Activated T-helper 9 cell treated with anti-CD3 and anti-CD28 coated beads, Interleukin-2, amount 50 U/mL, for 16 hours (primary cell): ENCODE data around the gene MTFP1.
A peak's percentile ranks its signal among the peaks of the same experiment; 100 is the strongest.
"Not testable (repeated sequence)": the region's sequence is repeated elsewhere in the genome, so short reads cannot be mapped to it uniquely, and the experiment has no call there.

Experiments
- DNase-seq: peaks from one replicate; pipeline ENCODE4 v3.0.0-alpha.2; 2020; ENCODE audit warnings: low read depth

The MTFP1 gene, protein sequence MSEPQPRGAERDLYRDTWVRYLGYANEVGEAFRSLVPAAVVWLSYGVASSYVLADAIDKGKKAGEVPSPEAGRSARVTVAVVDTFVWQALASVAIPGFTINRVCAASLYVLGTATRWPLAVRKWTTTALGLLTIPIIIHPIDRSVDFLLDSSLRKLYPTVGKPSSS

DNA sequence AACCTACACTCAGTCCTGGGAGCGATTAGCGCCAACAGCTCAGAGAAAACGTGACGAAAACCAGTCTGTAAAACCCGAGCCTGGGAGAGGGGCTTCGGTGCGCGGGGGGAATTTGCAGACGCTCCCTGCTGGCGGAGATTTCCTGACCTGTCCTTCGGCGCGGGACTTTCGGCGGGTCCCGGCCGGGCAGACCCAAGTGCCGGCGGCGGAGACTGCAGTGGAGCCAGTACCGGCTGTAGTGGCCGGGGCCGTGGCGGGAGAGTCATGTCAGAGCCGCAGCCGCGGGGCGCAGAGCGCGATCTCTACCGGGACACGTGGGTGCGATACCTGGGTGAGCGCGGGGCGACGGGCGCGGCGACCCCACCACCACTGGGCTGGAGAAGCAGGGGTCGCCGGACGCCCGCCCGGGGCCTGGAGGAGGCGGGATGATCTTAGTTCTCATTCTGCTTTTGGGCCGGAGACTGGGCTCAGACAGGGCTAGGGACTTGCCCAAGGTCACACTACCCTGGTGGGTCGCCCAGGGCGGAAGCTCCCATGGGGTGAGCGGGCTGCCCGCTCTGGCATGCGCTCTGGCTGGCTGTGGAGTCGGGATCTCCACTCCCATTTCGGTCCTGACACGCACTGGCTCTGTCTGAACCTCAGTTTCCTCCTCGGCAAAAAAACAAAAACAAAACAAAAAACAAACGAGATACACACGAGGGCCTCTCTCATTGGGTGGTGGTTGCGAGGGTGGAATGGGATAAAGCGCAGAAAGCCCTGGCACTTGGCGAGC lies at the start of gene MTFP1:
Gene MTFP1 (plus strand): TSS at position 153 of the 772 bp plus-strand sequence. CDS start 112 bp downstream, at position 265.
- DNase-seq, result peak; percentile 28

DNA sequence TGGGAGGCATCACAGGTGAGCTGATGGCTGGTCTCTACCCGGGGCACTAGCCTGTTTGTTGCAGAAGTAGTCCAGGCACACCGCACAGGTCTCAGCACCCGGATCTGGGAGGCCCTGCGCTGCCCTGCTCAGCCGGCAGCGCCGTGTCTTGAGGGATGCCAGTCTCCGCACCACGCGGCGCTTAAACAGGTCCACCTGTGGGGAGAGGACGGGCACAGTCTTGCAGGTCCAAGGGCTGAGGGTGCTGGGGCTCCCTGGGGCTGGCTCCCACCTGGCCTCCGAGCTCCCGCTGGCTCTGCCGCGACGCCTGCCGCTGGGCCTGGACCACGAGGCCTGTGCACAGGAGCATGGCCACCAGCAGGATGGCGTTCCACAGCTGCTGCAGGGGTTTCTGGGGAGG lies 45.6 kb upstream of the MTFP1 start:
- no peak for DNase-seq

DNA sequence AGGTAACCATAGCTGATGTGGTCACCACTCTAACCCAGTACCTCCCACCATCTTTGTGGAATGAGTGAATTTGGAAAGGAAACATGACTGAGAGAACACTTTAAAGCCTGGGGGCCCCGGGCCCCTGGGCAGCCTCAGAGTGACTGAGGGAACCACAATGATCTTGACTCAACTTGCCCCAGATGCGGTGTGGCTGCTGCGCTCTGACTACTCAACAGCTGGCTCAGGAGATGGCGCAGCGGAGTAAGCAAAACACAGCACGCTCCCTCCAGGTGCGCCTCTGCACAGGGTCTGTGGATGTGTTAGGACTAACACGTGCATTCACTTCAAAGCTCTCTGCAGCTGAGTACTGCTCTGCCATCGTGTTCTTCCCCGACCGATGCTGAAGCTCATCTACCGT lies 44.3 kb upstream of the MTFP1 start:
- DNase-seq, result no peak

DNA sequence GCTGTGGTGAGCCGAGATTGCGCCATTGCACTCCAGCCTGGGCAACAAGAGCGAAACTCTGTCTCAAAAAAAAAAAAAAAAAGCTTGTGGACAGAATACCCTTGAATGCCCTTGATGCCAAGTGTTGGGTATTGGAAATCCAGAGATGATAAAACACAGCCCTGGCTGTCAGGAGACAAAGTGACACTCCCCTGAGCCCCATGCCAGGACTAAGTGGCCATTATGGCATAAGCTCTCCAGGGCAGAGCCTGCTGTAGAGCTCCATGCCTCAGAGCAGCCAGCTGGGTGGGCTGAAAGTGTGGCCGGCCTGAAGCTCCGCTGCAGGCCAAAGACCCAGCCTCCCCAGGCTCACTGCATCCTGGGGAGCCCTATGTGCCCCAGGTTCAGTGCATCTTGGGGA lies 43.2 kb upstream of the MTFP1 start:
- no peak for DNase-seq

DNA sequence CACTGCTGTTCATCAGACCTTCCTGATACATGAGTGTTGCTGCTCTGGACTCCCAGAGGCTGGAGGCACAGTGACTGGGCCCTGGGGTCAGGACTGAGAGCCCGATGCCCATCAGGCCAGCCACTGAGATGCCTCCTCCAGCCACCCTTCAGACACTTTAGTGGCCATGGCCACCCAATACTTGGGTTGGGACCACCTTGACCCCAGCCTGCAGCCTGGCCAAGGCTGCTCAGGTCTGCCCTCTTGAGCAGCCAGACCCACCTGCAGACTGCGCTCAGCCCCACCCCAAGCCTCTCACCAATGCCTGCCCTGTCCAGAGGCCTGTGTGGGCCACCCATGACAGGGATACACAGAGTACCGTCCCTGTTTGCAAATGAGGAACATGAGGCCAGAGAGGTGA lies 42.5 kb upstream of the MTFP1 start:
- DNase-seq, result no peak

DNA sequence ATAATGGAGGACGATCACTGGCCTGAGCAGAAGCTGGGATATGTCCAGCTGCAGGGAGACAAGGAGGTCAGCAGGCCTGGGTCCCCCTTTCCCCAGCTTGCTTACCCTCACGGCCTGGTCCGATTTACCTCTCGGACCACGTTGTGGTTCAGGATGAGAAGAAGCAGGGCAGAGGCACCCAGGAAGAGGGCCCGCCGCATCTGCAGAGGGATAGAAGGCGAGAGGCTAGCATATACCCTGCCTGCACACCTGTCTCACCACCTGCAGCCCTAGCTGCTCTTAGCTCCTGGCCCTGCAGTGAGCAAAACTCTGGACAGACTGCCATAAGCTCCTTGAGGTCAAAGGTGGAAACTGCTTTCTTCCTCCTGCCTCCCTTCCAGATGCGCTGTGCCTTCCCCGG lies 39.6 kb upstream of the MTFP1 start:
- no peak for DNase-seq

DNA sequence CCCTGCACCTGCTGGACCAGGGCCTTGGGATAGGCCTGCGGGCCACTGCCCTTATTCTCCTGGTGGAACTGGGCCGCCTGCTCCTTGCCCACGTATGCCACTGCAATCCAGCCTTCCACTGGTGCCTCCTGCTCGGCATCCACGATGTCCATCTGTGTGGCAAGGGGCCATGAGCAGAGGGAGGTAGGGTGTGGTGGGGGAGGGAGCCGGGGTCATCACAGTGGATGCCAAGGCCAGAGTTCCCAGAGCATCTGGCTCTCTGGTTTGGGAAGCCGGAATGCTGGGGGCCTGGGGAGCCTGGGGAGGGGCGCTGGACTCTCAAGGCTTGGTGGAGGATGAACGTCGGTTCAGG lies 39.0 kb upstream of the MTFP1 start:
- DNase-seq, result no peak

DNA sequence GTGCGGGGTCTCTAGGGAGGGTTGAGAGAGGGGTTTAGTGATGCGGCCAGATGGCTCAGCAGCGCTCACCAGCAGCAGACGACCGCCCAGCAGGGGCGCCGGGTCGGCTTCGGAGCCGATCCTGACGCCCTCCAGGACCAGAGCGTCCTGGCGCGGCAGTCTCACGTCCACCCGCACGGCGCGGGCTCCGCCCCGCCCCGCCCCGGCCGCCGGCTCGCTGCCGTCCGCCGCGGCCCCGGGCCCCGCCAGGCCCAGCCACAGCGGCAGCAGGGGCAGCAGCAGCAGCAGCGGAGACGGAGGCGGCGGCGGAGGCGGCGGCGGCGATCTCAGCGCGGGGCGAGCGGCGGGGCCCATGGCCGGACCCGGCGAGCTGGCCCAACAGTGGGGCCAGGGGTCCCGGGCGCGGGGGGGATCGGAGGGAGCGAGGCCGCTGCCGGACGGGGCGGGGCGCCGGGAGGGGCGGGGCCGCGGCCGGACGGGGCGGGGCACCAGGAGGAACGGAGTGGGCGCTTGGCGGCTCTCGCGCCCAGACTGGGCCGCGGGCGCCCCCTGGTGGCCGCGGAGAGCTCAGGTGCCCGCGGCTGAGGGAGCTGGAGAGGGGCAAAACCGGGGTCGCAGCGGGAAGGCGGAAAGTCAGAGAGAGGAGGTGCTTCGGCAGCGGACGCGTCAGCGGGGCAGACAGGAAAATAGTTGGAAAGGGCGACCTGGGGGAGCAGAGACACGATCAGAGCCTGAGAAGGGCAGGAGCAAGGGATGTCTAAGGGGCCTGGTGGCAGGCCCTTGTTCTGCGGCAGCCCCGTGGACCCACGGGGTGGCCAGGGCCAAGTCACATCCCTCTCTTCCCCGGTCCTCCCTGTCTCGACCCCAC lies 38.4 kb upstream of the MTFP1 start, which contains the start of gene RNF215:
Gene RNF215 (minus strand): TSS at position 452 of the 868 bp plus-strand sequence. CDS start 98 bp downstream, at position 354.
- peak; percentile 76 for DNase-seq

DNA sequence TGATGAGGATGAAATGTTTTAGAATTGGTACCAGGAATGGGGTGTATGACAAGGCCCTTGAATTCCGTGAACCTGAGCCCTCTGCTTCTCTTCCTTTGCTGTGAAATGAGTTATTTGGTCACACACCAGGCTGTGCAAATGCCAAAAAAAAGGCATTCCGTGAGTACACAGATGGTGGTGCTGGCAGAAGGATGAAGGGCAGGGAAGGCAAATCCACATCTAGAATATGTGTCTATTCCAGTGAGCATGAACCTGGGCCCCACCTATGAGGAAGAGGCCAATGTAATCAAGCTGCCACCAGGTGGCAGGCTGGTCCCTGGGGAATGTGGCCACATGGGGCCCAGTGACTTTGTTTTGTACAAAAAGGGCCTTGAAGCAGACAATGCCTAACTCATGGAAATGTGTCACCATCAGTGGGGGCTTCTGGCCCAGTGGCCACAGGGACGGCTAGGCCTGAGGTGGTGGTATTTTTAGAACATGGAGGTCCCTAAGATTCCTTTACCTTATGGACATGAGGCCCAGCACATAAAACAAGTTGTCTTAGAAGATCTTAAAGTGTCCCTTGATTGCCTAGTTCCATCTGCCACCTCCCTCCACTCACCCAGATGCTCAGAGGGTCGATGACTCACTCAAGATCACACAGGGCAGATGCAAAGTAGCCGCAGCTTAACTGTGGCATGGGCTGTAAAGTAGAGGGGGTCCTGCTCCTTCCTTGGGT lies 34.4 kb upstream of the MTFP1 start:
- DNase-seq, result peak; percentile 66

DNA sequence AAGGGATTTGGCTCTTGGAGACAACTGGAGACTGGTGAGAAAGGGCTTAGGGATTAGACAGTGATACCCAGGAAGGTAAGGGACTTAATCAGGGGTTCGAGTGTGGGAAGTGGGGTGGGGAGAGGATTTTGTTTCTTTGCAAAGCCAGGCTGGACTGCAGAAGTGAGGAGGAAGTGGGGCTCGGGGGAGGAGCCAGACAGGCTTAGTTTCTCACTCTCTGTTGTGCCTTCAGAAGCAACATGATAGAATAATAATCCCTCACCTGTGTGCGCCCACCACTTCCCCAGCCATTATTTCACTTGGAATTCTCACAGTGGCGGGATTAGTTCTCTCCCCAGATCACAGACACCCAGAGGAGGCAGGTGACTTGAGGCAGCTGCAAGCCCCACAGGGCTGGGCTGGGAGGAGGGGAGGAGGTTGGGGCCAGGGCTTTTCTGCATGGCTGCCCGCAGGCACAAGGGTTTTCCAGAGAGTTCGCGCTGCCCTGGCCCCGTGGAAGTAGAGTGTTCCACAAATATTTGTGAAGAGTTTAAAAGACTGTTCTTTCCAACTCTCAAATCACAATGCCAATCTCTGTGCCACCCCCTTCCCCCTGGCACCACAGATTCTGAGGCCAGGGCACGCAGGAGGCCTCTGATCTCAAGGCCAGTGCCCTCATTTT lies 32.8 kb upstream of the MTFP1 start:
- no peak for DNase-seq

DNA sequence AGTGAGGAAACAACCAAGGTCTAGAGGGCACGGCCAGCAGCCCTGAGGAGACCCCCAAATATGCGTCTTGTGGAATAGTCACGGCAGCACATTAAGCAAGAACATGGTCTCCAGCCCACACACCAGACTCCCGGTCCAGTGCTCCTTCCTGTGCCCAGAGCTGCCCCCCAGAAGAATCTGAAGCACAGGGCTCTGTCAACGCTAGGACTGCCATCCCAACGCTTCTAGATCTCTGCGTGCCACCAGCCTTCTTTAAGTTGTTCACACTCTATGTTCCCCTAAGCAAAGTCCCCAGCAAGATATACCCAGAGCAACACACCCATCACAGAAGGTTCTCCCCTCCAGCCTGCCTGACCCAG lies 32.3 kb upstream of the MTFP1 start:
- no peak for DNase-seq

DNA sequence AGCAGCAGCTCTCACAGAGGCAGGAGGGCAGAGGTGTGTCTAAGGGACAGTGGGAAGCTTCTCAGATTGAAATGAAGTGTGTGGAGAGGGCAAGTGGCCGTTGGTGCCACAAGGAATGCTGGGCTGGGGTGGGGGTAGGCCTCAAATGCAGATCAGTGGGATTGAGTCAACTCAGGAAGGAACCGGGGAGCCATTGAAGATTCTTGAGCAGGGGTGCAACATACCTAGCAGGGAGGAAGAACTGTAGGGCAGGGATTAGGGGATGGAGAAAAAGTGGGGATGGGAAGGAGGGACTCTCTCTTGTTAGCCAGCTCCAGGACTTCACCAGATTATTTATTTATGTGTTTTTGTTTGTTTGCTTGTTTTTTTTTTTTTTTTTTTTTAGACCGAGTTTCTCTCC lies 31.7 kb upstream of the MTFP1 start:
- DNase-seq, result no peak

DNA sequence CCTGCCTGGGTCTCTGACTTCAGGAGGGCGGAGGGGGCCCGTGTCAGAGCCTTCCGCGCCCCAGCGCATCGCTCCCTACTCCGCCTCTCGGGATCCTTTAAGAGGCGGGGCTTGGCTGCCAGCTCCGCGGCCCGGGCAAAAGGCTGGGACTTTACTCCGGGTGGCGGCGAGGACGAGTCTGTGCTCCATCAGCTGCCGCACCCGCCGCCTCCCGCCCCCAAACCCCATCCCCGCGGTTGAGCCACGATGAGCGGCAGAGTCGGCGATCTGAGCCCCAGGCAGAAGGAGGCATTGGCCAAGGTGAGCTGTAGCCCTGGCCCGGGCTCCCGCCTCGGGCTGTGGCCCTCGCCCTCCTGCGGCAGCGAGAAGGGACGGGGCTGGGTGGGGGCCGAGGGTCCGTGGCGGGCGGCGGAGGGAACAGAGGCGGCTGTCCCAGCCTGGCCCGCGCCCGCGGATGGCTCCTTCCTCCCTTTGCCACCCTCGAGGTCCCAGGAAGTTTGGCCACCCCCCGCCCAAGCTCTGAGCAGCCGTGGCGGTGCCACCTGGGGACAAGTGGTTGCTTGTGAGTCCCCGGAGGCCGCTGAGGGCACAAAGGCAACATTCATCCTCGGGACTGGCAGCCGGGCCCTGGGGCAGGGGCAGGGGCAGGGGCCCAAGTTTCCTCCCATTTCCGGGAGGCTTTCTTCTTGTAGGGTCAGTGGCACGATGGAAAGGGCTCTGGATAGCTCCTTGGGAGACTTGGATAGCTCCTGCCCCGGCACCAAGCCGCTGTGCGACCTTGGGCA lies 28.5 kb upstream of the MTFP1 start, which contains the start of gene SEC14L2:
Gene SEC14L2 (plus strand): TSS at position 148 of the 785 bp plus-strand sequence. CDS start 99 bp downstream, at position 247.
- peak; percentile 45 for DNase-seq

DNA sequence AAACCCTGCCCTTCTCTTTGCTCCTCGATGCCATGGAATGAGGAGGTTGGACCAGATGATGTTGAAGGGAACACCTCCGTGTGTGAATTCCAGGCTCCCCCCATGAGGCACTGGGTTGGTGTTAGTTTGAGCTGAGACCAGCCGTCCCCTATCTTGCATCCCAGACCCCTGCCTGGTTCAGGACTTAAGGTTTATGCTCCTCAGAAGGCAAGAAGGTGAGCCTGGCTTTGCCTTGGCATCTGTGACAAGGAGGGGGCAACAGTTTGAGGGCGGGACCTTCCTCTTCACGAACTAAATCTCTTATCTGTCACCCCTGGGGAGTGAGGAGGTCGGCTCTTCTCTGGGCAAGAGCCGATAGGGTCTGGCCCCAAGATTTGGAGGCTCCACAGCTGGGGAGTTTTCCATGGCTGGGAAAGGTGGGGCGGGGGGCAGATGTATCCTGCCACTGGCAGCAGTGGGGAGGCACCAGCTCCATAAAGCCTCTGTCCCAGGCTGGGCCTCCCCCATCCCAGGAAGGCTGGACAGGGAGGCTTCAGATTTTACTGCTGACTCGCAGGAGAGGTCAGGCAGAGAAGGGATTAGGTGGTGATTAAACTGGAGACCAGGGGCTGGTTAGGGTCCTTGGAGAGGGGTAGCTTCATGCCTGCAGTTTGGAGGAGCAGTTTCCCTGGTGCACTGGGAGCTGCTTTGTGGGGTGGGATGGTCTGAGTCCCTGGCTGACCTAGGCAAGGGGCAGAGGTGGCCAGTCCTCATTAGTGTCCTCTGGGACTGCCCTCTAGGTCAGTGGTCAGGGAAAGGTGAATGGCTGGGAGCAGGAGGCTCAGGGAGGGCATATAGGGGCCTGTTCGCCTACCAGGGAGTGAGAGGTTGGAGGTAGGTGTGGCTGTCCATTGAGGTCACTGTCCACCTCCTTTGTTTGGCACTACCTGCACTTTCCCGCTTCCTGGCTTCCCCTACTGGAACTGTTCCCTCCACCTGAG lies 27.6 kb upstream of the MTFP1 start:
- no peak for DNase-seq

DNA sequence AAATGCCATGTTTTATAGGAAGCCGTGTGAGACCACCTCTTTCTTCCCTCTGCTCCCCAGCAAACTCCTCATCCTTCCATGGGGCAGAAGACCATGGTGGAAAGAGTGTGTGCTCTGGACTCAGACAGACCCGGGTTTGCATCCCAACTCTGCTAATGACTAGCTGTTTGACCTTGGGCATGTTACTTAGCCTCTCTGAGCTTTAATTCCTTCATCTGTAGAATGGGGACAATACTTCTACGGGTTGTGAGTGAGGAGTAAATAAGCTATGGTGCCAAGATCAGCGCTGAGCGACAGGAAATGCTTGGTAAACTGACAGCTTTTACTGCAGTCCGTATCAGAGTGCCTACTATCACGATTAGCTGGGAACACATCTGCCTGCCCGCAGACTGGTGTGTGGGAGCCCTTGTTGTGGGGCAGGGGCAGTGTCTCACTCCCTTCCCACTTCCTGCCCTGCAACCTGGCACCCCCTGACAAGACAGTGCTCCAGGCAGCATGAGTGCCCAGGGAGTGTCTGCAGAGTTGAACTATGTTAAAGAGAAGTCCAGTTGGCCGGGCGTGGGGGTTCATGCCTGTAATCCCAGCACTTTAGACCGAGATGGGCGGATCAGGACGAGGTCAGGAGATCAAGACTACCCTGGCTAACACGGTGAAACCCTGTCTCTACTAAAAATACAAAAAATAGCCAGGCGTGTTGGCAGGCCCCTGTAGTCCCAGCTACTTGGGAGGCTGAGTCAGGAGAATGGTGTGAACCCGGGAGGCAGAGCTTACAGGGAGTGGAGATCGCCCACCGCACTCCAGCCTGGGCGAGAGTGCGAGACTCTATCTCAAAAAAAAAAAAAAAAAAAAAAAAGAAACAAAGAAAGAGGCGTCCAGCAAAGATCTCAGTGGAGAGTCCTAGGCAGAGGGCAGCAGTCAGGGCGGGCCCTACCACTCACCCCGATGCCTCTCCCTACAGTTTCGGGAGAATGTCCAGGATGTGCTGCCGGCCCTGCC lies 26.6 kb upstream of the MTFP1 start:
- DNase-seq, result no peak

DNA sequence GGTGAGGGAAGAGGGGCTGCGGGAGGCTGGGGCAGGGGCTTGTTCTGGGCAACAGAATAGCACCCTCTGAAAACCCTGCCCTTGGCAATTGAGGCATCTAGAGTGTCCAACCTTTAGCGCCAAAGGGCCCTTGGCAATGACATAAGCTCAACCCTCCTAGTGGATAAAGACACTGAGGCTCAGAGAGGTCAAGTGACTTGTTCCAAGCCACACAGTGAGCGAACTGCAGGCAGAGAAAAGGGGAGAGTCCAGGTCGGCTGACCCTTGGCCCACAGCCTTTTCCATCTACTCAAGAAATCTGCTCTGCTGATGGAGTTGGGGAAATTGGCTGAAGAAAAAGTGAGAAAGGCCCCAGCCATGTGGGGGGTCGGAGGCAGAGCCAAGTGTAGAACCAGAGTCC lies 25.9 kb upstream of the MTFP1 start:
- no peak for DNase-seq

DNA sequence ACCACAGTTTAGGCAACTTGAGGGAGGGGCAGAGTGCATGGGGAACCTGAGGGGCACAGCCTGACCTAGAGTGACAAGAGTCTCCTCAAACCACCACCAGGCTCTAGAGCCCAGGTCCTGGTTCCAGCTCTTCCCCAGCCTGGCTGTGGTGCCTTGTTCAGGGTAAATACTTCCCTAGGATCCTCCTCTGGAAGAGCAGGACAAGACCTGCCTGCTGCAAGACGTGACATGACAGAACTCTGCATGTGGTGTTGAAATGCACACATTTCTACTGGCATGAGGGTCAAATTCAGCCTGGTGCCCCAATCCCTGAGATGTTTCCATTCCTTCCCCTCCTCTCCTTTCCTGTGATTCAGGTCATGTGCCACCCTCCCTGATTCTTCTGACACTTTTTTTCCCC lies 25.4 kb upstream of the MTFP1 start:
- DNase-seq, result no peak

DNA sequence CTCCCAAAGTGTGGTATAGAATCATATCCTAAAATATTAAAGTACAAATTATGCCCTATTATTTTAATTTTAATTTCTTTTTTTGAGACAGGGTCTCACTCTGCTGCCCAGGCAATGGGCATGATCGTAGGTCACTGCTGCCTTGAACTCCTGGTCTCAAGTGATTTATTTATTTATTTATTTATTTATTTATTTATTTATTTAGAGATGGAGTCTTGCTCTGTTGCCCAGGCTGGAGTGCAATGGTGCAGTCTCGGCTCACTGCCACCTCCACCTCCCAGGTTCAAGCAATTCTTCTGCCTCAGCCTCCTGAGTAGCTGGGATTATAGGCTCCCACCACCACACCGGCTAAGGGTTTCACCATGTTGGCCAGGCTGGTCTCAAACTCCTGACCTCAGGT lies 24.5 kb upstream of the MTFP1 start:
- not testable (repeated sequence) for DNase-seq
